UCSD-AML1 (cell line): ENCODE data around the gene DAB2IP.
A peak's percentile ranks its signal among the peaks of the same experiment; 100 is the strongest.
"Not testable (repeated sequence)": the region's sequence is repeated elsewhere in the genome, so short reads cannot be mapped to it uniquely, and the experiment has no call there.

ENCODE experiments used
- DNase-seq: peaks from one replicate; lab custom pipeline; 2025; ENCODE audit not compliant: unreplicated experiment; lab: John Stamatoyannopoulos, UW

The DAB2IP gene

GRCh38 chr9:121651295-121652020 is at the start of gene DAB2IP:
DAB2IP (plus strand) TSS chr9:121651634; CDS start chr9:121651776, 142 bp downstream.
- peak; percentile 59 for DNase-seq

- DNase-seq: no peak
Observed at GRCh38 chr9:121603028-121603427, 48.4 kb upstream of the DAB2IP start.

DNA sequence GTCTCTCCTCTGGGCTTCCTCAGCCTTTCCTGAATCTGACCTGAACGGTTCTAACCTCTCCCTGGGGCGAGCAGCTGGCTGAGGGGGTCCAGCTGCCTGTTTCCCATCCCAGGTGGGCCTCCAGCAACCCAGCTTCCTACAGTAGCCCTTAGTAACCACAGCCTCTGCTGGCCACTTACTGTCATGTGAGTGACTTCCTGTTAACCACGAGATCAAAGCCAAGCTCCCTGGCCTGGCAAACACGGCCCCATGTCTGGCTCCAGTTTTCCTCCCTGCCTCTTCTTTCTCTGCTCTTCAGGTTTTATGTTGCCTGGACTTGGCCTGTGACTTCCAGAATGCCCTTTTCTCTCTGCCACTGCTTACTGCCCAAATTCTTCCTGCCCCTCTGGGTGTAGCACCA is 47.2 kb upstream of the DAB2IP start:
- DNase-seq: peak; percentile 25

GRCh38 chr9:121604654-121605053 is 46.8 kb upstream of the DAB2IP start:
- DNase-seq: no peak

- DNase-seq: no peak
Observed at GRCh38 chr9:121607434-121608167, 43.8 kb upstream of the DAB2IP start.

- no peak for DNase-seq
Observed at GRCh38 chr9:121608168-121608853, 43.1 kb upstream of the DAB2IP start.

- no peak for DNase-seq
Observed at GRCh38 chr9:121609822-121610637, 41.4 kb upstream of the DAB2IP start.

DNA sequence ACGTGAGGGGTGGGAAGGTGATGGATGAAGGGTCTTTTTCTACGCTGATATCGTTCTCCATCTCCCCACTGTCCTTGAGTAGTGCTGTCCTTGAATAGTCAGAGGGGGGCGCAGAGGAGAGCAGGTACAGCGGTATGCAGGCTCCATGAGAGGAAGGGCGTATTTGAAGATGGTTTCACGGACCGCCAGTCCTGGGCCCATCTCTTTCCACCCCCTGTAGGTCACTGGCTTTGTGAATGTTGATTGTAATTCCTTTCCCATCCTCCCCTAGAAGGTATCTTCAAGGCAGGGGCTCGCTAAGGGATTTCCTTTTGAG is 40.8 kb upstream of the DAB2IP start:
- no peak for DNase-seq

- DNase-seq: no peak
Observed at GRCh38 chr9:121612511-121612998, 38.9 kb upstream of the DAB2IP start.

DNA sequence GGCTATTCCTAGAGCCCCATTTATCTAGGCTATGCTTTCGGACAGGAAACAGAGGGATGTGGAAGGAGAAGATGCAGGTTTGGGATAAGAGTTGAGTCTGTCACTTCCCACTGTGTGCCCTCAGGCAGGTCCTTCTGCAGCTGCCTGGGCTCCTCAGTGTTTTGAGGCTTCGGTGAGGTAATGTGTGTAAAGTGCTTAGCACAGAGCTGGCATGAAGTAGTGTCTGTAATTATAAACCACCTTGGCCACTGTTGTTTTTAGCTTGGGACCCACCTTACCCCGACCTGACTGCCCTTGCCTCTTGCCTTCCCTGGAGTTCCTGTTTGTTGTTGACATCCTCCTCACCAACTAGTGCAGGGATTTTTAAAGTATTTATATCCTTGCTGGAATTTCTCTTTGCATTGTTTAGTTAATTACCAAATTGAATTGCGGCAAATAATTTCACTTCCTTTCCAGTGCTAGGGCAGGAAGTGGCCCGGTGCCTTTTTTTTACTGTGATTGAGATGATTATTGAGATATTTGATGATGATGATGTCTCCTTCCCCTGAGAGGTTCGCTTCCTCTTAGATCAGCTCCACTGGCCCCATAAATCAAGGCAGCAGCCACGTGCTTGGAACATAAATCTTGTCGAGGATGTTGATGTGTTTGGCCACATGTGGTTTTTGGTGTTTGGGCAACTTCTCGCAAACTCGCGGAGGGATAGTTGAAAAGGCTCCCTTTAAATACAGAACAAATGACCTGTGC is 38.3 kb upstream of the DAB2IP start:
- DNase-seq: no peak

GRCh38 chr9:121616123-121616755 is 35.2 kb upstream of the DAB2IP start:
- no peak for DNase-seq

DNA sequence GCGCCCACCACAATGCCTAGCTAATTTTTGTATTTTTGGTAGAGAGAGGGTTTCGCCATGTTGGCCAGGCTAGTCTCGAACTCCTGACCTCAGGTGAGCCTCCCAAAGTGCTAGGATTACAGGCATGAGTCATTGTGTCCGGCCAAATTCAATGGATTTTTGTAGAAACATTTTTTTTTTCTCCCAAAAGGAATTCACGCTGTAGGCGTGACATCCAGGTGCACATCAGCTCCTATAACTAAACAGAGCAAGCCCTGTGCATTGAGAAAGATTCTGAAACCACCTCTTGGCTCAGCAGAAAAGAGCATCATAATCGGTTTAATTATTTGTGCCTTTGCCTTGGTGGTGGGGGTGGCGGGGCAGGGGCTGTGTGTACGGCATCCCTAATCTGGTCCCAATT is 32.9 kb upstream of the DAB2IP start:
- DNase-seq: no peak

DNA sequence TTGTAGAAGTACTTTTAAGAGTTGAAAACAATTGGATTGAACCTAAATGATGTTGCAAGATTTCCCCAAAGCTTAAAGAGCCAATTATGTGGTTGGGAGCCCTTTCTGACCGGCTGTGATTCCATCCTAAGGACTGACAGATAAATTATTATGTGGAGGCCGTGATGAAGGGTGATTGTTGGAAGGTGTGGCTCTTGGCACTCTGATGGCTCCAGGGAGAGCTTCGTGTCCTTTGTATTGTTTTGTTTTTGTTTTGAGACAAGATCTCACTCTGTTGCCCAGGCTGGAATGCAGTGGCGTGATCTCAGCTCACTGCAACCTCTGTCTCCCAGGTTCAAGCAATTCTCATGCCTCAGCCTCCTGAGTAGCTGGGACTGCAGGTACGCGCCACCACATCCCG is 32.5 kb upstream of the DAB2IP start:
- not testable (repeated sequence) for DNase-seq

- DNase-seq: no peak
Observed at GRCh38 chr9:121619545-121620324, 31.7 kb upstream of the DAB2IP start.

DNA sequence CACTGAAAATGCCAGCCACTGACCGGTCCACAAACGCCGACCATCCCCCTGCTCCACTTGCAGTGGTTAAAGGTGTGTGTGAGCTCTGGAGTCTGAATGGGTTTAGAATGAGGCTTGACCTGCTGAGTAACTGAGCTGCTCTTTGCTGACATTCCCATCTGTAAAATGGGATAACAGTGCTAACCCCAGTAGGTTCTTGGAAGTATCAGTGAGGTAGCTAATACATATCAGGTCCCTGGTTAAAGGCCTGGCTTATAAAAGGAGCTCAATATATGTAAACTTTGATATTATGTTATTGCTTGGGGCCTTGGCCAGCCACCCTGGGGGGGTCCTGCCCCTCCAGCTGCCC is 31.1 kb upstream of the DAB2IP start:
- no peak for DNase-seq

DNA sequence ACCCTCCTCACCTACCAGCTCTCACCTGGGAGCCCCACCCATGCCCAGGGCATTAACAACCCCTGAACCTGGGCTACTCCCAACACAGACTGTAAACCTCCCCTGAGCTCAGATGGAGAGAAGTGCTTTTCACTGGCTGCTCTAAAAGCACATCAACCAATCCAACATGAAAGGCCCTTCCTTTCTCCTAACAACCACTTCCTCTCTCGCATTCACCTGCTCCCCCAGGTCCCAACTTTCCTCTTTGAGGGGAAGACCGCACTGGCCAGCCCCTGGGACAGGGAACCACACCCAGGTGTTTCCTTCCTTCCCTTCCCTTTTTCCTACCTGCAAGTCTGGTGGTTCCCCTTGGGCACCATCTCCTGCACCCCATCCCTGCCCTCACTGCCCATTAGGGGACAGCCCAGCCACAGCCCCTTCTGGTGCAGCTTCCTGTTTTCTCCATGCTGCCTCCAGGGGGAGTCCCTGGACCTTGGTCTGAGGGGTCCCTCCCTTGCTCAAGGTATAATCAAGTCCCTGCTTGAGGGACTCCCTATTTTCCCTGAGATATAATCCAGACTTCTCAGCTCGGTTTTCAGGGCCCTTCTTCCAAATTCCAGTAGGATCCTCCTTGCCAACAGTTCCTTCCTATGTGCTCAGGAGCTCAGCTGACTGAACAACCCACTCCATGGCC is 30.5 kb upstream of the DAB2IP start:
- peak; percentile 50 for DNase-seq

DNA sequence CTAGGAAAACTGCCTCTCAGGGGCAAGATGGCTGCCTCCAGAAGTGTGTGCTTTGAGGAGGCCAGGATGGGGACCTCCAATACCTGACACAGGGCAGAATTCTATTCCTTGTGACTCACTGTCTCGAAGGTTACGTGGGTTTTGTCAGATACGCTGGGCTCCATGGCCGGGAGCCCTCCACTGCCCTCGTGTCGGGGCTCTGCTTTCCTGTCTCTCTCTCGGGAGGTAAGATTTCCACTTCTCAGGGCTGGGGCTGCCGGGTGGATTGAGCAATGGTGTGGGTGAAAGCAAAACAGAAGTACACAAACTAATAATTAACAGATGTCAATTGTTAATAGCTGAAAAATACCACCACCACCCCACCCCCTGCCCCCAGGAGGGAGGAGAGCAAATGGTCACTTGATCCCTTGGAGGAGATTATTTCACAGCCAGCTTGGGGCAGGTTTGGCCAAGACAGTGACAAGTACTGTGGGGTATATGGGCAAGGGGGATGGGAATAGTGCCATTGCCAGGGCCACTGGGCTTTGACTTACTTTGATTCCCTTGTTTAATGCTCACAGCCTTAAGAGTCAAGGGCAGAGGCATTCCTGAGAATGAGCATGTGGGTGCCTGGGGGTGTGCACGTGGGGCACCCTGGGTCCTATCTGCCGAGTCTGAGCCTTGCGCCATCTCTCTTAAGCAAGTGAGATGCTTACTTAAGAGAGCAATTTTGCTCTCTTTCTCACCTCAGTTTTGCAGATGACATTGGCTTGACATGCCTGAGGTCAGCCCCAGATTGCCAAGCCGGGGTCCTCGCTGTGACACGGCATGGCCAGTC is 28.8 kb upstream of the DAB2IP start:
- DNase-seq: no peak

DNA sequence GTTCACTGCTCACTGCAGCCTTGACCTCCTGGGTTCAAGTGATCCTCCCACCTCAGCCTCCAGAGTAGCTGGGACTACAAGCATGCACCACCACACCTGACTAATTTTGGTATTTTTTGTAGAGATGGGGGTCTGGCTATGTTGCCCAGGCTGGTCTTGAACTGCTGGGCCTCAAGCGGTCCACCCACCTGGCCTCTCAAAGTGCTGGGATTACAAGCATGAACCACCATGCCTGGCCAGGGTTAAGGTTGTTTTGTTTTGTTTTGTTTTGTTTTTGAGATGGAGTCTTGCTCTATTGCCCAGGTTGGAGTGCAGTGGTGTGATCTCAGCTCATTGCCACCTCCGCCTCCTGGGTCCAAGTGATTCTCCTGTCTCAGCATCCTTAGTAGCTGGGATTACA is 28.0 kb upstream of the DAB2IP start:
- not testable (repeated sequence) for DNase-seq
